ENCODE results near the gene ROR1. TPM values are rescaled to one million over a fixed set of nuclear protein-coding genes. Genes with fewer than 3 reads are reported as not detected.

Gene ROR1
- total and polyA plus RNA-seq, 2 of the 13 experiments (the other 11 are each of a cell fraction or from before 2014, with no cell fraction given) = 0.58 to 2.3 TPM

GRCh38 chr1:63819795-63820194, 46.0 kb downstream of the ROR1 start:
- Histone ChIP-seq H3K9ac (ENCODE audit: insufficient read depth, low read depth, low read length) (no peak overlapping the region), H3K27ac (ENCODE audit: extremely low read length, insufficient read depth, low read length) (no peak overlapping the region), H2AFZ (ENCODE audit: low read length) (no peak overlapping the region), H3K79me2 (ENCODE audit: insufficient read depth, low read length) (no peaks in the 10 kb centered on the region), H3K9me3 (ENCODE audit: low read length) (no peaks in the 10 kb centered on the region), H3K4me1 (ENCODE audit: insufficient read depth, low read length) (no peaks in the 10 kb centered on the region), H3K4me3 (replicated peaks in 1 of 3; ENCODE audit: insufficient read depth in 1 of 3, low read depth in 2 of 3, low read length in 3 of 3) (no peak overlapping the region), H3K27me3 (ENCODE audit: control insufficient read depth in 1 of 2, insufficient read depth in 2 of 2, low read length in 2 of 2) (no peaks in the 10 kb centered on the region), H4K20me1 (ENCODE audit: insufficient read depth, low read length) (no peaks in the 10 kb centered on the region), H3K36me3 (replicated peaks in 1 of 2; ENCODE audit: control insufficient read depth in 1 of 2, insufficient read depth in 2 of 2, low read length in 2 of 2) (no peaks in the 10 kb centered on the region), H3K4me2 (ENCODE audit: low read depth, low read length) (no peak overlapping the region)
- no TSS peak for BruUV-seq (replicated peaks)
- DNase-seq (ENCODE audit: low spot score) (no peak), ATAC-seq (no peak), FAIRE-seq (no peak)
- CTCF ChIA-PET (ENCODE audit: low intra/inter-chr PET ratio, low total read pairs) = no interaction called here
- 72% methylated on average over 2 of the region's 2 CpGs for WGBS (ENCODE audit: low lambda C conversion rate)
- POLR2A ChIA-PET = no interaction called here
- intact Hi-C loops (cut with micrococcal nuclease; ENCODE audit: unreplicated experiment) = no loop called here
- TF ChIP-seq MBD4 (IDR thresholded peaks at IDR 0.05; ENCODE audit: borderline replicate concordance, low read length) (no peak), SNAI1 (CRISPR knock-in tag; IDR thresholded peaks at IDR 0.05; ENCODE audit: borderline replicate concordance) (no peak), ZNF564 (CRISPR knock-in tag; IDR thresholded peaks at IDR 0.05) (no peak), ZNF770 (CRISPR knock-in tag; IDR thresholded peaks at IDR 0.05) (no peak), GZF1 (CRISPR knock-in tag; IDR thresholded peaks at IDR 0.05) (no peak)
- in situ Hi-C loops (cut with HindIII; ENCODE audit: extremely low pct_ligation_motif_present, low pct_unique_long_range_greater_than_20kb) = no loop called here

- no peak overlapping the region for H2AFZ ChIP-seq (ENCODE audit: low read length)
- H3K79me2 ChIP-seq (ENCODE audit: insufficient read depth, low read length) = no peaks in the 10 kb centered on the region
- whole genome bisulfite sequencing (ENCODE audit: low lambda C conversion rate) = 58% methylated on average over 8 of the region's 8 CpGs
- DNase-seq (ENCODE audit: low spot score) (no peak), ATAC-seq (no peak), FAIRE-seq (no peak)
- BruUV-seq (replicated peaks) = no TSS peak
- no peak overlapping the region for H3K9ac ChIP-seq (ENCODE audit: insufficient read depth, low read depth, low read length)
- H3K4me1 ChIP-seq (ENCODE audit: insufficient read depth, low read length) = no peaks in the 10 kb centered on the region
- intact Hi-C loops (cut with micrococcal nuclease; ENCODE audit: unreplicated experiment) = no loop called here
- no peak overlapping the region for H3K4me2 ChIP-seq (ENCODE audit: low read depth, low read length)
- H3K27ac ChIP-seq (ENCODE audit: extremely low read length, insufficient read depth, low read length) = no peak overlapping the region
- POLR2A ChIA-PET = no interaction called here
- H4K20me1 ChIP-seq (ENCODE audit: insufficient read depth, low read length) = no peaks in the 10 kb centered on the region
- CTCF ChIA-PET (ENCODE audit: low intra/inter-chr PET ratio, low total read pairs) = no interaction called here
- no peaks in the 10 kb centered on the region for H3K27me3 ChIP-seq (ENCODE audit: control insufficient read depth in 1 of 2, insufficient read depth in 2 of 2, low read length in 2 of 2)
- no peak overlapping the region for H3K4me3 ChIP-seq (replicated peaks in 1 of 3; ENCODE audit: insufficient read depth in 1 of 3, low read depth in 2 of 3, low read length in 3 of 3)
- TF ChIP-seq CHCHD3 (CRISPR knock-in tag; IDR thresholded peaks at IDR 0.05) (no peak), ZBTB7B (CRISPR knock-in tag; IDR thresholded peaks at IDR 0.05) (no peak), HNF4A (CRISPR knock-in tag; IDR thresholded peaks at IDR 0.05) (no peak), RFX3 (CRISPR knock-in tag; IDR thresholded peaks at IDR 0.05) (no peak), ONECUT2 (CRISPR knock-in tag; IDR thresholded peaks at IDR 0.05) (no peak), ZBTB34 (CRISPR knock-in tag; IDR thresholded peaks at IDR 0.05) (no peak), ZNF564 (CRISPR knock-in tag; IDR thresholded peaks at IDR 0.05) (no peak), RBM22 (optimal IDR thresholded peaks at IDR 0.05; ENCODE audit: low read length) (no peak)
- in situ Hi-C loops (cut with HindIII; ENCODE audit: extremely low pct_ligation_motif_present, low pct_unique_long_range_greater_than_20kb) = no loop called here
- no peaks in the 10 kb centered on the region for H3K9me3 ChIP-seq (ENCODE audit: low read length)
- no peaks in the 10 kb centered on the region for H3K36me3 ChIP-seq (replicated peaks in 1 of 2; ENCODE audit: control insufficient read depth in 1 of 2, insufficient read depth in 2 of 2, low read length in 2 of 2)
Observed at GRCh38 chr1:63821091-63822005, 47.5 kb downstream of the ROR1 start.

All from HepG2 (cell line).